HG03378 (cell line): ENCODE results near the gene DGKE.

Experiments
- ATAC-seq: cut with Tn5 transposase; IDR thresholded peaks from one replicate; pipeline ENCODE4 v1.9.1; 2021; ENCODE audit warnings: mild to moderate bottlenecking, moderate library complexity; ENCODE audit not compliant: unreplicated experiment

The DGKE gene

DNA sequence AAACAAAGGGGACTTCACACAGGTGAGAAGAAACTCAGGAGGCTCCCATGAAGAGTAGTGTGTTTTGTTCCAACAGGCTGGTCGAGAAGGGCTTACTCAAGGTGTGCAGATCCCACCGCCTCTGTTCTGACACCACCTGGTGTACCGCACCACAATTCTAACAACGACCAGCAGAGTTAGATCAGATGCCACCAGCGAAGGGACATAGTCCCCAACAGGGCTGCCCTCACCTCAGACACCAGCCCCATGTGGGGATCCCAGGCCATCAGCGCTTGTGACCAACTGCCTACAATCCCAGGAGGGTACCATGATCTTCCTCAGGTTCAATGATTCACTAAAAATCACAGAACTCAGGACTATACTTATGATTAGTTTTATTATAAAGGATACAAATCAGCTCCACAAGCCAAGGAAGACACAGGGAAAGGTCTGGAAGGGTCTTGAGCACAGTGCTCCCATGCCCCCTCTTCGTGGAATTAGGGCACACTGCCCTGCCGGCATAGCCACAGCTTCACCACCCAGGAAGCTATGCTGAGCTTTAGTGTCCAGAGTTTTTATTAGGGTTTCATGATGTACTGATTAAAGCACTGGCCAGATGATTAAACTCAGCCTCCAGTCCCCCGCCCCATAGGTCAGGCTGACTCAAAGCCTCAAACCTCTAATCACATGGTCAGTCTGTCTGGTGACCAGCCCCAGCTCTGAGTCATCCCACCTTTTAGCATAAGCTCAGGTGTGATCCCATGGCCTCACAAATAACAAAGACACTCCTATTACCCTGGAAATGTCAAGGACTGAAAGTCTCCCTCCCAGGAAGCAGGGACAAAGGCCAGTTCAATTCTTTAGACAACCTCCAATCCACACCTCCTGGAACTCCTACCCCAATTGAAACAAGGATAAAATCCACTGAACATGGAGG, 53.9 kb downstream of the DGKE start:
- no peak for ATAC-seq

DNA sequence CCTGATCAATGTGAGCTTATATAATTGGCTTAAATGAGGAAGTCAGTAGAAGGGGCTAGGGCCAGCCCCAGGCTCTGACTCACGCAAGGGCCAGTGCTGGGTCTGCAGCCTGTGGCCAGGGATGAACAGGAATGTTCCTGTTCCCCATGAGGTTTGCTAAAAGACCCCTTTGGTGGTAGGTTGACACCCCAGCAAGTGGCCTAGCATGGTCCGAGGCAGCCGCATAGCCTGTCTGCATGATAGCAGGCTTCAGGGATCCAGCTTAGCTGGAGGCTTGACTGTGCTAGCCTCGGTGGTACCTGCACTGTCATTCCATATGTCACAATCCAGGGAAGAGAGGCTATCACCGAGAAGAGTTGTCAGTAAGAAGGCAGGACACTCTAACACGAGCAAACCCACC, 56.4 kb downstream of the DGKE start:
- ATAC-seq, result no peak

DNA sequence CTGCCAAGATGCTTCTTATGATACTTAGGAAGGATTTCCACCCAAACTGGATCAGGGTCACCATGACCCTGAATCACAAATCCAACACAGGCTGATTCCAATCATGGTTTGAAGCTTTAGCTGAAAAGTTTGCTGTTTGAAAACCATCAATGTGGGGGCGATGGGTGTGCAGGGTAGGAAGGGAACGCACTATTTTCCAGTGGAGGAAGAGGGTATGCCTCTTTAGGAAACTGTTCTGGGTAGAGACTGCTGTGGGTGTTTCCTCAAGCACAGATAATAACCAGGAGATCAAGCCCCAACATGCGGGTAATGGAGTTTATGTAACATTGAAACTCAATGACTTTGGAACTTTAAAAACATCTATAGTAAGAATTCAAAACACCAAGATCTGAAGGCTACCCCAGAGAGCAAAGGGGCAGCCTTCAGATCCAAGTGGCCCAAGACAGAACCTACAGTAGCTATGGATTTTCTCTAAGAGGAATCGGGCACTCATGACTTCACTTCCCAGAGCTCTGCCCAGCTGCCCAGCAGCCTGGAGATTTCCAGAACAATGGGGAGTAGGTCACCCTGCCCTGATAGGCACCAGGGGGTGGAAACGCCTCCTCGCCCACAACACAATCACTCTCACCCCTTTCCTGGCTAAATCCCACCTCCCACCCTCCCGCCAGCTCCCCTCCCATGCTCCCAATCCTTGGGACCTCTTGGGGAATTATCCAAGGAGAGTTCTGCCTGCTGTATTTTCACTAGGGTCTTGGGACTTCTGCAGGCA, 57.1 kb downstream of the DGKE start:
- ATAC-seq, result no peak

- no peak for ATAC-seq
Measured at GRCh38 chr17:56891751-56892150, 57.8 kb downstream of the DGKE start.

DNA sequence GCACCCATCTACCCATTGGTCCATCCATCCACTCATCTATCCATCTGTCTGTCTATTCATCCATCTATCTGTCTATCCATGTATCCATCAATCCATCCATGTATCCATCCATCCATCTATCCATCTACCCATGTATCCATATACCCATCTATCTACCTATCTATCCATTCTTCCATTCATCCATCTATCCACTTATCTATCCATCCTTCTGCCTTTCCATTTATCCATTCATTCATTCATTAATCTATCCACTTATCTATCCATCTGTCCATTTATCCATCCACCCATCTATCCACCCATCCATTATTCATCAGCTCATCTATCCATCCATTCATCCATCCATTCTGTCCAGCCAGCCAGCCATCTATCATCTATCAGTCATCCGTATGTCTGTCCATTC, 58.4 kb downstream of the DGKE start:
- ATAC-seq, result no peak

DNA sequence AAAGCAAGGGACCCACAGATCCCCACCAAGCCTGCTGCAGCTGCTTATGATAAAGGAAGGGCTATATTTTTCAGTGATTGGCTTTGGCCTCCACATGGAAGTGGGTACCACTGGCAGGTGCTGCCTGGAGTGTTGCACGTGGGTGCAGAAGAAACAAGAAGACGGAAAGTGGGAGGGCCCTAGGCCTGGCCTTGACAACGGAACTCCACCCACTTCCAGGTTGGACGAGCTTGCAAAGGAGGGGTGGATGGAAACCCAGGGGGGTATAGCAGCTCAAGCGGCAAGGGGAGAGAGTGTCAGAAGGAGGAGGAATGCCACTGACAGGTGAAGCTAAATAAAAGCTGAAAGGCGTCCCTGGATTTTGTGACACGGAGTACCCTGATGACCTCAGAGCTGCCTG, 59.6 kb downstream of the DGKE start:
- no peak for ATAC-seq

- no peak for ATAC-seq
Measured at GRCh38 chr17:56894859-56895455, 61.0 kb downstream of the DGKE start.

GRCh38 chr17:56896217-56896967, 62.4 kb downstream of the DGKE start:
- no peak for ATAC-seq

- ATAC-seq, result no peak
Measured at GRCh38 chr17:56896968-56897359, 63.0 kb downstream of the DGKE start.

DNA sequence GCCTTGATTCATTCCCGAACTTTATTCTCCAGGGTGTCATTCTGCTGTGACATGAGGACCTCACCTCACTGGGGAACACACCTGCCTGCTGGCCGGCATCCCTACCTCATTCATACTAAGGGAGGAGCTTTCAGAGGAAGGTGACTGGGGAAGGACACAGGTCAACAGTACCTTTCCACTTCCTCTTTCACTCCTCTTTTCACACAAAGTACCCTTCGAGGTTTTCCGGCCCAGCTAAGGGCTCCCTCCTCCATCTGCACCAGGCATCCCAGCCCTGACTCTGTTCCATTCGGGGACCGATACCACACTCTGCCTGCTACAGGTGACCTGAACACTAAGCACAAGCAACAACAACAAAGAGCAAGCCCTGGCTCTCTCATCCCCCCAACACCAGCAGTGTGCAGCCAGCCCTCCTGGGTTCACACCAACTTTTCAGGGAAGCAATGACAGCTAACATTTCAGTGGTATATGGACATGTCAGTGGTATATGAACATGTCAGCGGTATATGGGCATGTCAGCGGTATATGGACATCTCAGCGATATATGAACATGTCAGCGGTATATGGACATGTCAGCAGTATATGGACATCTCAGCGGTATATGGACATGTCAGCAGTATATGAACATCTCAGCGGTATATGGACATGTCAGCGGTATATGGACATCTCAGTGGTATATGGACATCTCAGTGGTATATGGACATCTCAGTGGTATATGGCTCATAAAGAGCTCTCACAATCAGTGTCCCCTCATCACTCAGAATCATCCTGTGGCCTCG, 63.9 kb downstream of the DGKE start:
- ATAC-seq, result no peak

GRCh38 chr17:56898874-56899273, 64.9 kb downstream of the DGKE start:
- ATAC-seq, result no peak

DNA sequence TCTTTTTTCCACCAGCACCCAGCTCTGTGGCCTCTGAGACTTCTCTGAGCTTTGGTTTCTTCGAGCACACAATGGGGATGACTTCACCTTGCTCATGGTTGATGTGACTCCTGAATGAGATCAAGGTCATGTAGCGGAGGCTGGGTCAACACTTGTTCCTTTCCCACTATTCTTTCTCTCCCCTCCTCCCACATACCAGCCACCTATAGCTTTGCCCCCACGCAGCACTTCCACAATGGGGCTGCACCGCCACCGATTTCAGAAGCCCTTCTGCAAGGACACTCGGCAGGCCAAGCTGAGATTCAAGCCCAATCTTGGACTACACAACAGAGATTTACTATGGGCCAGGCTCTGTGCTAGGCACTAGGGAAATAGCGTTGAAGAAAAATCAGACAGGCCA, 65.5 kb downstream of the DGKE start:
- ATAC-seq, result no peak

DNA sequence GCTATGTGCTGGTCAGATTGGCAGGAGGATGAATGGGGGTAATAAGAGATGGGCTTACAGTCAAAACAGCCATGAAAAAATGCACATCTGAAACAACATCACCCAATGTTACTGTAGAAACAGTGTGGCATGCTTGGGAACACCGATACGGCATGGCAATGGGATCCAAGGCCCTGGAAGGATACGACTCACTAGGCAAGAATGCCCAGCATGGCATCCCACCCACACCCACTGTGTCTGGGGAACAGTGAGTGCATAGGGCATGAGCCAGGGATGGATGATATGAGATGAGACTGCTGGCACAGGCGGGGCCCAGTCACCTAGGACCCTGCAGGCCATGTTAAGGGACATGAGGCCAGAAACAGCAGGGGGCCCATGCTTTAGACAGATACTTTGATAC, 68.4 kb downstream of the DGKE start:
- no peak for ATAC-seq

GRCh38 chr17:56903560-56903959, 69.6 kb downstream of the DGKE start:
- no peak for ATAC-seq

DNA sequence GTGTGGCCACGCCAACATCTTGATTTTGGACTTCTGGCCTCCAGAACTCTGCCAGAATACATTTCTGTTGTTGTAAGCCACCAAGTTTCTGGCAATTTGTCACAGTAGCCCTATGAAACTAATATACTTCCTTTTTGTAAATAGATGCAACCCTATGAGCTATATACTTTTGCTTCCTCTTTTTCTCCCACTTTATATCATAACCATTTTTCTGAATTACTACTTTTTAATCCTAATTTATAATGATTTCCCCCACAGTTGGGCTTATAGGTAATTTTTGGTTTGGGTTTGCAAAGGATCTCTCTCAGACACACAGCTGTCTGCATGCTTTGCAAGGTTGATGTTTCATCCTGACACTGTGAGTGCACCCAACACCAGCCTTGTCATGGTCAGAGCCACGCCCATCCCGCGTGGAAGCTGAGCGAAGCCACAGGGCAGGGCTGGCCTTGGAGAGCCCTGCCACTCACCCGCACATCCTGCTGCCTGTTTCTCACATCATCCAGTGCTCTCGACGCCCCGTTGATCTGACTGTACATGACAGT, 74.1 kb downstream of the DGKE start:
- peak; percentile 74 for ATAC-seq

- no peak for ATAC-seq
Measured at GRCh38 chr17:56909742-56910508, 76.0 kb downstream of the DGKE start.

- ATAC-seq, result no peak
Measured at GRCh38 chr17:56910509-56911235, 76.7 kb downstream of the DGKE start.
